Measurements from ENCODE around the gene SLC44A5.
"Not testable (repeated sequence)": the region's sequence is repeated elsewhere in the genome, so short reads cannot be mapped to it uniquely, and the experiment has no call there.

The SLC44A5 gene

GRCh38 chr1:75611014-75611413 lies at the start of gene SLC44A5:
SLC44A5 (minus strand) TSS chr1:75611114; CDS start chr1:75541447, 69,667 bp downstream.
- no peak for DNase-seq

GRCh38 chr1:75655931-75656330 lies 45.0 kb upstream of the SLC44A5 start:
- no peak for DNase-seq

- DNase-seq: not testable (repeated sequence)
Measured at GRCh38 chr1:75647183-75647582, 36.3 kb upstream of the SLC44A5 start.

GRCh38 chr1:75645153-75645552 lies 34.2 kb upstream of the SLC44A5 start:
- not testable (repeated sequence) for DNase-seq

- DNase-seq: no peak
Measured at GRCh38 chr1:75643460-75643859, 32.5 kb upstream of the SLC44A5 start.

GRCh38 chr1:75641325-75641724 lies 30.4 kb upstream of the SLC44A5 start:
- DNase-seq: no peak

- DNase-seq: no peak
Measured at GRCh38 chr1:75640137-75640536, 29.2 kb upstream of the SLC44A5 start.

GRCh38 chr1:75632350-75632949 lies 21.5 kb upstream of the SLC44A5 start:
- peak; percentile 57 for DNase-seq

- DNase-seq: no peak
Measured at GRCh38 chr1:75630998-75631397, 20.1 kb upstream of the SLC44A5 start.

- no peak for DNase-seq
Measured at GRCh38 chr1:75630004-75630594, 19.2 kb upstream of the SLC44A5 start.

- DNase-seq: no peak
Measured at GRCh38 chr1:75625795-75626194, 14.9 kb upstream of the SLC44A5 start.

GRCh38 chr1:75618382-75618781 lies 7.5 kb upstream of the SLC44A5 start:
- no peak for DNase-seq

- no peak for DNase-seq
Measured at GRCh38 chr1:75616436-75617433, 5.8 kb upstream of the SLC44A5 start.

GRCh38 chr1:75615613-75616435 lies 4.9 kb upstream of the SLC44A5 start:
- no peak for DNase-seq

- DNase-seq: no peak
Measured at GRCh38 chr1:75614399-75614756, 3.5 kb upstream of the SLC44A5 start.

GRCh38 chr1:75613916-75614315 lies 3.0 kb upstream of the SLC44A5 start:
- DNase-seq: peak; percentile 38

GRCh38 chr1:75612976-75613375 lies 2.1 kb upstream of the SLC44A5 start:
- no peak for DNase-seq

- DNase-seq: no peak
Measured at GRCh38 chr1:75602486-75602885, 8.4 kb downstream of the SLC44A5 start.

- DNase-seq: no peak
Measured at GRCh38 chr1:75600781-75601180, 10.1 kb downstream of the SLC44A5 start.

- DNase-seq: no peak
Measured at GRCh38 chr1:75594327-75594726, 16.6 kb downstream of the SLC44A5 start.

GRCh38 chr1:75593457-75593856 lies 17.5 kb downstream of the SLC44A5 start:
- DNase-seq: not testable (repeated sequence)

GRCh38 chr1:75589637-75590036 lies 21.3 kb downstream of the SLC44A5 start:
- no peak for DNase-seq
